ENCODE measurements around the gene DENND1A.

GRCh38 chr9:123342247-123342646 is 587.7 kb downstream of the DENND1A start:
- TF ChIP-seq POLR2AphosphoS5 (IDR thresholded peaks at IDR 0.05) (no peak), CTCF (IDR thresholded peaks at IDR 0.05) (no peak)
